ENCODE data around the gene ASXL3.
A peak's percentile ranks its signal among the peaks of the same experiment; 100 is the strongest.

DNA sequence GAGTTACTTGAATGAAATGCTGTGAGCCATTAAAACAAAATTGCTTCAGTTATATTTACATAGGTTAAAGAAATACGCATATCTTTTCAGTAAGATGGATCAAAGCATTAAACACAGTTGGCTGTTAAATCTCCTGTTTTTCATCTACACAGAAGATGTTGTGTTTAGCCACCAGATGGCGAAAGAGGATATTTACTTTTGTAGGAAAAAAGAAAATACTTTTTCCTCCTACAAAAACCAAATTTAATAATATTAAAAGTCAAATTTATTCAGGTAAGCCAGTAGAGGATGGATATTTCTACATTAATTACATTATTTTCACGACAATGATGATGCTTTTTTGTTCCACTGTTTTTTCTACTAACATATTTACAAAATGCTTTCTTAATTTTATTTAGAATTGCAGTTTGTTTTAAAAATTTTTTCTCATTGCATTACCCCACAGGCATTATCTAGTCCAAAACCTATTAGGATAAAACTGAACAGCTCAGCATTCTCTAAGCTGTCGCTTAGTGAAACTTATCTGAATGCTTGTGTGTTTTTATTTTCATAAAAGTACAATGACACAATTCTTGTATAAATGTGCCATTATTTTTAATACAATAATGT is 173.7 kb downstream of the ASXL3 start:
- TF ChIP-seq, protein P1, sequence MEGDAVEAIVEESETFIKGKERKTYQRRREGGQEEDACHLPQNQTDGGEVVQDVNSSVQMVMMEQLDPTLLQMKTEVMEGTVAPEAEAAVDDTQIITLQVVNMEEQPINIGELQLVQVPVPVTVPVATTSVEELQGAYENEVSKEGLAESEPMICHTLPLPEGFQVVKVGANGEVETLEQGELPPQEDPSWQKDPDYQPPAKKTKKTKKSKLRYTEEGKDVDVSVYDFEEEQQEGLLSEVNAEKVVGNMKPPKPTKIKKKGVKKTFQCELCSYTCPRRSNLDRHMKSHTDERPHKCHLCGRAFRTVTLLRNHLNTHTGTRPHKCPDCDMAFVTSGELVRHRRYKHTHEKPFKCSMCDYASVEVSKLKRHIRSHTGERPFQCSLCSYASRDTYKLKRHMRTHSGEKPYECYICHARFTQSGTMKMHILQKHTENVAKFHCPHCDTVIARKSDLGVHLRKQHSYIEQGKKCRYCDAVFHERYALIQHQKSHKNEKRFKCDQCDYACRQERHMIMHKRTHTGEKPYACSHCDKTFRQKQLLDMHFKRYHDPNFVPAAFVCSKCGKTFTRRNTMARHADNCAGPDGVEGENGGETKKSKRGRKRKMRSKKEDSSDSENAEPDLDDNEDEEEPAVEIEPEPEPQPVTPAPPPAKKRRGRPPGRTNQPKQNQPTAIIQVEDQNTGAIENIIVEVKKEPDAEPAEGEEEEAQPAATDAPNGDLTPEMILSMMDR (IDR thresholded peaks at IDR 0.05), result peak in 2 of 4 experiments; percentile 15 to 50
- no peak for TF ChIP-seq POLR2A (IDR thresholded peaks at IDR 0.05)
- TF ChIP-seq EP300 (IDR thresholded peaks at IDR 0.05), result no peak

All from gastroesophageal sphincter (tissue), 3 donors.